ENCODE results near the gene DPYSL5. TPM values are rescaled to one million over a fixed set of nuclear protein-coding genes. Genes with fewer than 3 reads are reported as not detected.
"Not testable (repeated sequence)": the region's sequence is repeated elsewhere in the genome, so short reads cannot be mapped to it uniquely, and the experiment has no call there.

The DPYSL5 gene
- total and polyA plus RNA-seq, 2 donors (not counting 1 experiment from before 2014, with no cell fraction given), result not detected

DNA sequence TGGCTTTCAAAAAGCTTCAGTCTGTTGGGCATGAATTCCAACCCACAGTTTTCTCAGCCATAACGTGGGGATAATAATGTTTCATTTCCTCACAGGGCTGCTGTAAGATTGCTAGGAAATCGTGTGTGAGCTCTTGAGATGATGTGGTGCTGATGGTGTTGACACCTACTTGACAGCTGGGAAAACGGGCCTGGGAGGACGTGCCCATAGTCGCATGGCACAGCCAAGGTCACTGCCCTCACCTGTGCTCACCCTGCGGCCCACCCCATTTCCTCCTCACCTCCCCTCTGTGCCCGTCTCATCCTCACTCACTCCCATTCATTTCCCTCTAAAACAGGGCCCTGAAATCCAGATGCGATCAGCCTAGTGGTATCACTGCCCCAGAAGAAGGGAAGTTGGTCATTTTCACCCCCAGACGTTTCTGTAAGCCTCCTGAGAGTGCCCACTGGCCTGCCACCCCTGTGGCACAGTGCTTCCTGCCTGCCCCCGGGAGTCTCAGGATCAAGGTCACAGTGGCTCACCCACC lies 33.0 kb downstream of the DPYSL5 start:
- Mint-ChIP-seq H3K27ac (no peak overlapping the region), H3K27me3 (peaks cover 38% of the 10 kb centered on the region), H3K4me1 (peaks cover under 1% of the 10 kb centered on the region), H3K4me3 (no peak overlapping the region), H3K9me3 (ENCODE audit: insufficient read depth) (no peaks in the 10 kb centered on the region)
- H3K27me3 ChIP-seq (replicated peaks in 1 of 4; ENCODE audit: control extremely low read depth in 1 of 4, control insufficient read depth in 3 of 4, insufficient read depth in 4 of 4, low read length in 3 of 4), result peaks cover 0 to 5% (median 0%) of the 10 kb centered on the region in 4 experiments
- ChIA-PET POLR2A (no interaction called here), CTCF (no interaction called here)
- H3K79me2 ChIP-seq (ENCODE audit: control insufficient read depth, insufficient read depth, low read length), result no peaks in the 10 kb centered on the region
- WGBS (ENCODE audit: insufficient coverage), result 78% methylated on average over 9 of the region's 10 CpGs
- no peak for ATAC-seq (ENCODE audit: low read depth)
- H4K20me1 ChIP-seq (ENCODE audit: control insufficient read depth, insufficient read depth, low read length, poor library complexity, severe bottlenecking), result no peaks in the 10 kb centered on the region
- H3K9ac ChIP-seq (ENCODE audit: low read length), result no peak overlapping the region
- intact Hi-C loops (cut with micrococcal nuclease), result no loop called here
- H3K36me3 ChIP-seq (replicated peaks in 1 of 2; ENCODE audit: control extremely low read depth in 1 of 2, control insufficient read depth in 1 of 2, extremely low read depth in 1 of 2, insufficient read depth in 2 of 2, low read length in 1 of 2), result no peaks in the 10 kb centered on the region
- no peaks in the 10 kb centered on the region for H3K4me1 ChIP-seq (ENCODE audit: control insufficient read depth in 2 of 2, insufficient read depth in 2 of 2, low read length in 2 of 2)
- TF ChIP-seq EZH2 (IDR thresholded peaks at IDR 0.05; ENCODE audit: borderline replicate concordance, insufficient read depth, low read depth, low read length, poor library complexity, severe bottlenecking), result no peak
- TF ChIP-seq, protein P1, sequence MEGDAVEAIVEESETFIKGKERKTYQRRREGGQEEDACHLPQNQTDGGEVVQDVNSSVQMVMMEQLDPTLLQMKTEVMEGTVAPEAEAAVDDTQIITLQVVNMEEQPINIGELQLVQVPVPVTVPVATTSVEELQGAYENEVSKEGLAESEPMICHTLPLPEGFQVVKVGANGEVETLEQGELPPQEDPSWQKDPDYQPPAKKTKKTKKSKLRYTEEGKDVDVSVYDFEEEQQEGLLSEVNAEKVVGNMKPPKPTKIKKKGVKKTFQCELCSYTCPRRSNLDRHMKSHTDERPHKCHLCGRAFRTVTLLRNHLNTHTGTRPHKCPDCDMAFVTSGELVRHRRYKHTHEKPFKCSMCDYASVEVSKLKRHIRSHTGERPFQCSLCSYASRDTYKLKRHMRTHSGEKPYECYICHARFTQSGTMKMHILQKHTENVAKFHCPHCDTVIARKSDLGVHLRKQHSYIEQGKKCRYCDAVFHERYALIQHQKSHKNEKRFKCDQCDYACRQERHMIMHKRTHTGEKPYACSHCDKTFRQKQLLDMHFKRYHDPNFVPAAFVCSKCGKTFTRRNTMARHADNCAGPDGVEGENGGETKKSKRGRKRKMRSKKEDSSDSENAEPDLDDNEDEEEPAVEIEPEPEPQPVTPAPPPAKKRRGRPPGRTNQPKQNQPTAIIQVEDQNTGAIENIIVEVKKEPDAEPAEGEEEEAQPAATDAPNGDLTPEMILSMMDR (IDR thresholded peaks at IDR 0.05), result no peak
- DNase-seq, result no peak
- H3K4me3 ChIP-seq (ENCODE audit: control extremely low read depth in 1 of 5, extremely low read depth in 1 of 5, insufficient read depth in 1 of 5, low read depth in 2 of 5, low read length in 4 of 5), result no peak overlapping the region
- no peak overlapping the region for H3K27ac ChIP-seq (ENCODE audit: low read length in 2 of 2)
- no peak overlapping the region for H3K4me2 ChIP-seq (replicated peaks; ENCODE audit: low read depth, low read length, poor library complexity, severe bottlenecking)
- no peak overlapping the region for H2AFZ ChIP-seq (ENCODE audit: insufficient read depth, low read depth, low read length, poor library complexity, severe bottlenecking)
- H3K9me3 ChIP-seq (ENCODE audit: control extremely low read depth in 1 of 3, control insufficient read depth in 2 of 3, insufficient read depth in 1 of 3, low read length in 2 of 3), result no peaks in the 10 kb centered on the region

DNA sequence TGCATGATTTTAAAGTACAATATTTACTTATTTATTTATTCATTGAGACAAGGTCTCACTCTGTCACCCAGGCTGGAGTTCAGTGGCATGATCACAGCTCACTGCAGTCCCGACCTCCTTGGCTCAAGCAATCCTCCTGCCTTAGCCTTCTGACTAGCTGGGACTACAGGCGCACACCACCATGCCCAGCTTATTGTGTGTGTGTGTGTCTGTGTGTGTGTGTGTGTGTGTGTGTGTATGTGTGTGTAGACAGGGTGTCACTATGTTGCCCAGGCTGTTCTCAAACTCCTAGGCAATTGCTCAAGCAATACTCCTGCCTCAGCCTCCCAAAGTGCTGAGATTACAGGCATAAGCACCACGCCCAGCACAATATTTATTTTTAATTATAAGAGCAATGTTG lies 34.3 kb downstream of the DPYSL5 start:
- POLR2A ChIA-PET; H3K4me1 ChIP-seq (ENCODE audit: control insufficient read depth in 2 of 2, insufficient read depth in 2 of 2, low read length in 2 of 2); H3K27ac ChIP-seq (ENCODE audit: low read length in 2 of 2); ATAC-seq (ENCODE audit: low read depth); DNase-seq; H4K20me1 ChIP-seq (ENCODE audit: control insufficient read depth, insufficient read depth, low read length, poor library complexity, severe bottlenecking); H3K4me3 Mint-ChIP-seq; H3K27ac Mint-ChIP-seq; H3K9me3 ChIP-seq (ENCODE audit: control extremely low read depth in 1 of 3, control insufficient read depth in 2 of 3, insufficient read depth in 1 of 3, low read length in 2 of 3); H3K79me2 ChIP-seq (ENCODE audit: control insufficient read depth, insufficient read depth, low read length); H3K4me1 Mint-ChIP-seq; H3K4me3 ChIP-seq (ENCODE audit: control extremely low read depth in 1 of 5, extremely low read depth in 1 of 5, insufficient read depth in 1 of 5, low read depth in 2 of 5, low read length in 4 of 5); H3K36me3 ChIP-seq (replicated peaks in 1 of 2; ENCODE audit: control extremely low read depth in 1 of 2, control insufficient read depth in 1 of 2, extremely low read depth in 1 of 2, insufficient read depth in 2 of 2, low read length in 1 of 2); CTCF ChIA-PET; H3K9me3 Mint-ChIP-seq (ENCODE audit: insufficient read depth); intact Hi-C loops (cut with micrococcal nuclease); H3K4me2 ChIP-seq (replicated peaks; ENCODE audit: low read depth, low read length, poor library complexity, severe bottlenecking); H3K9ac ChIP-seq (ENCODE audit: low read length); H2AFZ ChIP-seq (ENCODE audit: insufficient read depth, low read depth, low read length, poor library complexity, severe bottlenecking); H3K27me3 ChIP-seq (replicated peaks in 1 of 4; ENCODE audit: control extremely low read depth in 1 of 4, control insufficient read depth in 3 of 4, insufficient read depth in 4 of 4, low read length in 3 of 4): not testable (repeated sequence)
- peaks cover 33% of the 10 kb centered on the region for H3K27me3 Mint-ChIP-seq
- 81% methylated on average over 2 of the region's 3 CpGs for WGBS (ENCODE audit: insufficient coverage)

Data from B cell (primary cell).